ENCODE results near the gene EWSR1.

GRCh38 chr22:29309332-29310064 lies 41.4 kb downstream of the EWSR1 start:
- TF ChIP-seq EZH2 (IDR thresholded peaks at IDR 0.05; ENCODE audit: insufficient read depth, poor library complexity, severe bottlenecking) (no peak), EZH2phosphoT487 (IDR thresholded peaks at IDR 0.05; ENCODE audit: insufficient read depth, low read depth) (no peak)

All from GM23248 (cell line).